Keratinocyte (primary cell): ENCODE measurements around the gene ATP2B2.

Experiments used
- CTCF ChIP-seq, 3 experiments: IDR thresholded peaks in 1 of 3; conservative IDR thresholded peaks in 1 of 3; optimal IDR thresholded peaks in 1 of 3; 2 replicates in 2 of 3; 3 replicates in 1 of 3; pipeline versions ENCODE3 to v1.5.1; 2011; ENCODE audit warnings: low read length in 3 of 3, mild to moderate bottlenecking in 3 of 3, moderate library complexity in 2 of 3, control low read depth in 1 of 3, inconsistent platforms in 1 of 3; ENCODE audit not compliant: insufficient read depth in 2 of 3; ENCODE audit errors: extremely low read depth in 1 of 3
- EZH2 ChIP-seq: IDR thresholded peaks from one replicate; pipeline ENCODE4 v1.6.1; 2012; ENCODE audit warnings: inconsistent platforms, mild to moderate bottlenecking, low read length, moderate library complexity

- TF ChIP-seq CTCF (optimal IDR thresholded peaks at IDR 0.05 in 1 of 3, IDR thresholded peaks at IDR 0.05 in 1 of 3, conservative IDR thresholded peaks at IDR 0.05 in 1 of 3; ENCODE audit: extremely low read depth in 1 of 3, insufficient read depth in 2 of 3, low read length in 3 of 3): no peak
- TF ChIP-seq EZH2: no peak
Measured at GRCh38 chr3:10303105-10303504, 202.3 kb downstream of the ATP2B2 start.
